ENCODE data around the gene DACH1.

DNA sequence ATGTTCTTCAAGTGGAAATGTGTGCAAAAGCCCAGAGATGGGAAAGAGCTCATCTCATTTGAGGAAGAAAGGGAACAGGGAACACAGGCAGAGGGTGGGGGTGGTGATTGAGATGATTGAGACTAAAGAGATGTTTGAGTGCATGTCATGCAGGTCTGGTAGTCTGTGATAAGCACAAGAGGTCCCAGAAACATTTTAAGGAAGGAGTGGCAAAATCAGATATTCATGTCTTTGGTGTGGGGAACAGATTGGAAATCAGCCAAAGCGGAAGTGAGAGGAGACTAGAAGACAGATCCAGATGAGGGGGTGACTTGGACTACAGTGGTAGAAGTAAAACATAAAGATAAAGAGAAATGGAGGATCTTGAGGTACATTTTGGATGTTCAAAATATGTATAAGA, 39.4 kb upstream of the DACH1 start:
- TF ChIP-seq, protein P1, sequence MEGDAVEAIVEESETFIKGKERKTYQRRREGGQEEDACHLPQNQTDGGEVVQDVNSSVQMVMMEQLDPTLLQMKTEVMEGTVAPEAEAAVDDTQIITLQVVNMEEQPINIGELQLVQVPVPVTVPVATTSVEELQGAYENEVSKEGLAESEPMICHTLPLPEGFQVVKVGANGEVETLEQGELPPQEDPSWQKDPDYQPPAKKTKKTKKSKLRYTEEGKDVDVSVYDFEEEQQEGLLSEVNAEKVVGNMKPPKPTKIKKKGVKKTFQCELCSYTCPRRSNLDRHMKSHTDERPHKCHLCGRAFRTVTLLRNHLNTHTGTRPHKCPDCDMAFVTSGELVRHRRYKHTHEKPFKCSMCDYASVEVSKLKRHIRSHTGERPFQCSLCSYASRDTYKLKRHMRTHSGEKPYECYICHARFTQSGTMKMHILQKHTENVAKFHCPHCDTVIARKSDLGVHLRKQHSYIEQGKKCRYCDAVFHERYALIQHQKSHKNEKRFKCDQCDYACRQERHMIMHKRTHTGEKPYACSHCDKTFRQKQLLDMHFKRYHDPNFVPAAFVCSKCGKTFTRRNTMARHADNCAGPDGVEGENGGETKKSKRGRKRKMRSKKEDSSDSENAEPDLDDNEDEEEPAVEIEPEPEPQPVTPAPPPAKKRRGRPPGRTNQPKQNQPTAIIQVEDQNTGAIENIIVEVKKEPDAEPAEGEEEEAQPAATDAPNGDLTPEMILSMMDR (conservative IDR thresholded peaks at IDR 0.05; ENCODE audit: low read length), result no peak
- TF ChIP-seq EZH2phosphoT487 (IDR thresholded peaks at IDR 0.05; ENCODE audit: borderline replicate concordance, low read depth, low read length), result no peak

Measured in OCI-LY7 (cell line).